NCI-H69 (cell line): Measurements from ENCODE around the gene MRPS23.

Source experiments
- DNase-seq: peaks from one replicate; lab custom pipeline; 2025; lab: John Stamatoyannopoulos, UW

MRPS23 gene

DNA sequence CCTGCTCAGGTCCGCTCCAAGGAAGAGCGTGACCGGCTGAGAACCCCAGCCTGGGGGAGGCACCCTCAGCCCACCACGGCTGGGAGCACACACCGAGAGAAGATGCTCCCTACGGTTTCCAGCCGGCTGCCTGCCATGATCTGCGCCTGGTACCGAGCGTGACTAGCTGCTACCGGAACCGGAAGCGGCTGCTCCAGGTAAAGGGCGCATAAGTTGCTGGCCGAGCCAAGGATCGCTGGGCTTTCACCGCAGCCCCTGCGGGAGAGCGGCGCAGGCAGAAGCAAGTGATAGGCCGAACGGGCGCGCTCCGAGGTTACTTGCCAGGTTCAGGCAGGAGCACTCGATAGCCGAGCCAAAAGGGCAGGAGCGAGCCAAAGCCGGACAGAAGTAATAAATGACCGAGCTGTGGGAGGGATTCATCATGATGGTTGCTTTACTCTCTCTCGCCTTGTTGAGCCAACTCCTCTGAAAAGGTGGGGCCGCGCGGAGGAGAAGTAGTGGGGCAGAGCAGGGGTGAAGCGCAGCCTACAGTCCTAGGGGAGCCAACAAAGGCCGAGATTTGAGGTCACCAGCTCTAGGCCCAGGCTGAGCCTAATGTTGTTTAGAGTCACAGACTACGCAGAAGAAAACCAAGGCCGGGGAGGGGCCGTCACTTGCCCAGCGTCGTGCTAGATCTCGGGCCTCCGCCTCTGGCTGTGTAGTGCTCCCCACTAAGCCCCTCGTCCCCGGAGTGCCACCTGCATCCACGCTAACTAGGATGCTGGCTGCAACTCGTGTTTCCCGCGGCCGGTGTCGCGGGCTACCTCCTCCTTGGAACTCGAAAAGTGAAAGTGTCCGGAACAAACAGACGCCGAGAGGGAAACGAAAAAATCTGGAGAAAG is at the start of gene MRPS23:
Gene MRPS23 (minus strand): TSS at position 171 of the 881 bp plus-strand sequence. CDS start 34 bp downstream, at position 137.
- DNase-seq: peak; percentile 100

DNA sequence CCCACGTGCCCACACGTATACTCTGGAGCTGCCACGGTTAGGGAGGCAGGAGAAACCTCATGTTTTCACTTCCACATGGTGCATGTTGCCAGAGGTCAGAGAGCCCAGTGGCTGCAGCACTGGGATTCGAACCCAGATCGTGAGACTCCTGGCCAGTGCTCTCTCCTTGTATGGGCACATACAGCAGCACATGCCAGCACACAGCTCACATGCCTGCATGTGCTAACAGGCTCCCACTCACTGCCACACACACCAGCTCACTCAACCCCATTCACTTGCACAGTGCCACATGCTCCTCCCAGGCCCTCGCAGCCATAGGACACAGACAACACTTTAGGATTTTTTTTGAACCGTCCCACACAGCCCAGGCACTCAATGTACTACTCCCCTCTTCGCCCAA is 49.5 kb upstream of the MRPS23 start:
- DNase-seq: no peak

DNA sequence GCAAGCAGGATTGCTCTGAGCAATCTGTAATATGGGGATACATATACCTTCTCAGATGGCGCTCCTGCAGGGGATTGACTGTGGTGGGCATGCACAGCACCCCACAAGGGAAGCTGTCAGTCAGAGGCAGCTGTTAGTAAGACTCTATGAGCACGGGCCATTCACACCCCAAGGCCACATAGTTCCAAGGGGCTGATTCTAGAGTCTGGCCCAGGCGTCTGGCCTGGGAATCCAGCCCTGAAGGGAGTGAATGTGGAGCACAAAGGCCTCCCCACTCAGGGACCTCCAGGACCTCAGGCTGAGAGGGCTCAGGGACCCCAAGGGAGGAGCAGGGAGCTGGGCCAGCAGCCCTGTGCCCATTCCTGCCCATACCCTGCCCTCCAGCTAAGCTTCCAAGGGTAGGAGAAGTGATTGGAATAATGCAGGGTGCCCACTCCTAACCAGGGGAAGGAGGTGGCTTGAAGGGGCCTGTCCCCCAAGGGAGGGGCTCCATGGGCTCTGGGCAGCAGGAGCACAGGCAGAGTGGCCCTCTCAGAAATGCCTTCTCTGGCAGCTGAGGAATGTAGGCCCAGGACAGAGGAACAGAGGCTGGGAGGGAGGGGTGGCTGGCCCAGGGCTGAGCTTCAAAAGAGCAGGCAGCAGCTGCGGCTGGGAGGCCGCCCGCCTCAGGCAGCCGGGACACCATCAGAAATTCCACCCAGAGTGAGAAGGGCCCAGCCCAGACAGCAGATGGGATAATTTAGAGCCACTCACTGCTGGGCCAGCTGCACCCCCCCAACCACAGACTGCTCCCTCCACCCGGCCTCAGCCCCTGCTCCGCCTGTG is 48.9 kb upstream of the MRPS23 start:
- peak; percentile 86 for DNase-seq

DNA sequence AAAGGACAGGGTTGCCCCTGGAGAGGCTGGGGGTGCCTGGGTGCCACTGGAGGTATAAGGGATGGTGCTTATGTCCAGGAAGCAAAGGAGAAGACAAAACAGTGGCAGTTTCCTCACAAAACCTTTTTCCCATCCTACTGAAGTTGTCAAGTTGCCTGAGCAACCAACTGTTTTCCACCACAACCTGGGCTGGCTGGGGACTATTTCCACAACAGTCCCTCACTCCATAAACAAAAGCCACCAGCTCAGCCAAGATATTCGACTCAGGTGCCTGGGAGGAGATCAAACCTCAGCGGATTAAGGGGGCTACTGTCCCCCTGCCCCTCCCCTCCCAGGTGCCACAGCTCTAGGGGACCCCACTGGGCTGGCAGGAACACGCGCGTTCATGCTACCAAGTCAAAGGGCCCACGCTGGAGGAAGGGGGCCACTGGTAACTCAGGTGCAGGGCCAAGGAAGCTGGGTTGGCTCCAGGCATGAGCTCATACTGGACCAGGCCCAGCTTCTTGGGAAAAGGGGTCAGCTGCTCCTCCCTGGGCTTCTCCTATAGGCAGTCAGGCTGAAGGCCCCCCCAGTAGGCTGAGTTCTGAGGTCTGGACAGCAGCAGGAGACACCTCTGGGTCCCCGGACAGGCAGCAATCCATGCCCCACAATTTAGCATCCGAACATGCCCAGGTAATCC is 45.7 kb upstream of the MRPS23 start:
- DNase-seq: no peak

DNA sequence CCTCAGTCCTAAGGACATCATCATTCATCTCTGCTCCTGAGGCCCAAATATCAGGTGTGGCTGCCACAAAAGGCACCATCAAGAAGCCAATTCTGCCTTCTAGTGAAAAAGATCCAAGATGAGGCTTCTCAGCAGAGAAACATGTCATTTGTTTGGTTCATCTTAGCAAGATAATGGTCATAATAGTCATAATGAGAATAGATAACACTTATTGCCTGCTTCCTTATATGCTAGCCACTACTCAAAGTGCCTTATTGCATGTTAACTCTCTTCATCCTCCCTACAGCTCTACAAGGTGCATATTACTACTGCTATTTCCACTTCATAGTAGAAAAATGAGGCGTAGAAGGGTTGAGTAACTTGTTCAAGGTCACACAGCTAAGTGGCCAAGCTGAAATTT is 45.0 kb upstream of the MRPS23 start:
- no peak for DNase-seq

DNA sequence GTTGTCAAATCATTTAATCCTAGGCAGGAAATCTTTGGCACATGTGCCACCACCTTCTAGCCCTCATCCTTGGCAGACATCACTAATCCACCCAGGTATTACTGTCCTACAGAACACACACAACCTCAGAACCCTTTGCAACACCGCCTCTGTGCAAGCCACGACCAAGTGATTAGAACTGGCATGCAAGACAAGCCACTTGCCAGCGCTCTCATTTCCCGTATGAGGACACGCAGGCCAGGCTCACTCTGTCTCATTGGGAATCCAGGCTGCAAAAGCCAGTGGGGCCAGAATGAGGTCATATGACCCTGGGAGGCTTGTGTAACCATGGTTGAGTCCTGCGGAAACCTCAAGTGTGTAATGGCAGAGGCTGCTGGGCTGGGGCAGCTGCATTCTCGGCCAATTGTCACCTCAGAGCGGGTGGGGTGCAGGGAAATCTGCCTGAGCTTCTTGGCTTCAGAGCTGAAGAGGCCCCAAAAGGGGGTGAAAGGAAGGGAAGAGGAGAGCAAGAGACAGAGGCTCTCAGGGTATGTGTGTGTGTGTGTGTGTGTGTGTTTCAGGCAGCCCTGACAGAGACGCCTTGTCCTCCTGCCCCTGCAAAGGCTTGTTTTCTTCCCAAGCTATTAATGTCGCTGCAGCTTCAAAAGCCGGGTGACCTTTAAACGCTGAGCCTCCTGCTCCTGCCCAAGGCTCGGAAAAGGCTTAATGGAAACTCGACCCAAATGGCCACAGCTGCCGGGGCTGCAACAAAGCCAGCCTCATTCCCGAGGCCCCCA is 43.2 kb upstream of the MRPS23 start:
- peak; percentile 82 for DNase-seq

DNA sequence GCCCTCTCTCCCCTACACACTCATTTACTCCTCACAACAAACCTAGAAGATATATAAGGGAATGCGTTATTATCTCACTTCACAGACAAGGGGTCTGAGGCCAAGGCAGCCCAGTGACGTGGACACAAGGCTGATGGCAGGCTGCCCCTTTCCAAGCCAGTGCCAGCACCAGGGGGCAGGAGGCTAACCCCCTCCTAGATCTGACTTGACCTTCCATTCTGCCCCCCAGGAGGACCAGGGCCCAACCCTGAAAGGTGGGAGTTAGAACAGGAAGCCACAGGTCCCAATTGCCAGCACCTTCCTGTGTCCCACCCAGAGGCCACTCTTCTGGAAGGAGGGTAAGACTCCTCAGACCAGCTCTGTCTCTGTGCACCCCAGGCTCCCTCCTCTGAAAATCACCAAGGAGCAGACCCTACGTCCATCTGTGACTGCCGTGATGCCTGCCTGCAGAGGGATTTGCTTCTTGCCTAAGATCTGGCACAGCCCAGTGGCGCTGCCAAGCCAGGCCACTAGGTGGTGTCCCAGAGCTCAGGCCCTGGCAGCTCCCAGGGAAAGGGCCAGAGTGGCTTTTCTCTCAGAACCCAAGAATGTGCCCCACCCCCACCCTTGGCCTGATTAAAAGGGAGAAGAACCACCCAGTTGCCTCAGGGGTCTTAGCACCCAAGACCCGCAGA is 42.4 kb upstream of the MRPS23 start:
- DNase-seq: peak; percentile 90

DNA sequence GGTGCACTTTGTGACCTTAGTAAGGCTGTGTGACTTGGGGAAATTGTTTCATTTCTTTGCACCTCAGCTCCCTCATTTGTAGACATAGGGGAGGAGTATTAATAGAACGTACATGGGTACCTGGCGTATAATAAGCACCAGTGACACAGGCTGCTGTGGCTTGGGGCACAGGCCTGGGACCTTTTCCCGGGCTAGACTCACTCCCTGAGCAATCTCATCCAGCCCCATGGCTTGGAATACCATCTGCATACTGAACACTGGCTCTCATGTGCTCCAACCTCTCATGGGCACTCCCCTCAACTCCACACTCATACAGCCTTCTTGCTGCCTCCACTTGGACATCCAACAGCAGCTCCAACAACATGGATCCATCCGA is 41.0 kb upstream of the MRPS23 start:
- DNase-seq: no peak

DNA sequence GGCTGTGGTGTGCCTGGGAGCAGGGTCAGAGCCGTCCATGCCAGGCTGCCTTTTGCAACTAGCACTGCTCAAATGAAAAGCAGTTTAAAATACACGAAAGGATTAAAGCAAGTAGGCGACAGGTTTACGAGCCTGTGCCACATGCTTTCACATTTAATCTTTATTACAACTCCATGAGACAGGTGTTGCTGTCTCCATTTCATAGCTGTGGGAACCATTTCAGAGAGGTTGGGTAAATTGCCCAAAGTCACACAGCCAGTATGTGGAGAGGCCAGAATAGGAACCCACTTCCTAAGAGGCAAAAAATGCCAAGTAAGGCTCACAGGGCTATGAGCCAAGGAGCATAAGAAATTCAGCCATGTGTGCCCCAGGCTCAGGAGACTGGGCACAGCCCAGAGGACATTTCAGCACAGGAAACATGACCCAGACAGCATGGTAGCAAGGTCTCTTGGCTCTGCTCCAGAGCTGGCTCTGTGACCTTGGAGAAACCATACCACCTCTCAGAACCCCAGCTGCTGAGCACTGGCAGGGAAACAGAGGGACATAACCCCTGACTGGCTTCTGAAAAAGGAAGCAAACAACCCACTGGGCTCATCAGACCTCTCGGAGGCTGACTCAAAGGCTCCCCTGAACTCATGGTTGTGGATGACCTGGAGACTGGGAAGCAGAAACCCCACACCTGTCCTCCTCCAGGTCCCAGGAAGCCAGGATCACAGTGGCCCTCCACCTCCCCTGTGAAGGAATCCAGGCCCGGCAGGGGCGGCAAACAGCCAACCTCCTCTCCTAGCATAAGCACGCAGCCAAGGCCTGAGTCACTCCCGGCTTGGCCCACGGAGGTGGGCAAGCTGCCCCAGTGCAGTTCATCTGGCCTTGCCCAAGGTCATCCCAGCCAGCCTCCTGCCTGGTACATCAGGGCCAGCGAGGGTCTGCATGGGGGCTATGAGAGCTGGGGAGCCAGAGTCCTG is 40.3 kb upstream of the MRPS23 start:
- peak; percentile 80 for DNase-seq

DNA sequence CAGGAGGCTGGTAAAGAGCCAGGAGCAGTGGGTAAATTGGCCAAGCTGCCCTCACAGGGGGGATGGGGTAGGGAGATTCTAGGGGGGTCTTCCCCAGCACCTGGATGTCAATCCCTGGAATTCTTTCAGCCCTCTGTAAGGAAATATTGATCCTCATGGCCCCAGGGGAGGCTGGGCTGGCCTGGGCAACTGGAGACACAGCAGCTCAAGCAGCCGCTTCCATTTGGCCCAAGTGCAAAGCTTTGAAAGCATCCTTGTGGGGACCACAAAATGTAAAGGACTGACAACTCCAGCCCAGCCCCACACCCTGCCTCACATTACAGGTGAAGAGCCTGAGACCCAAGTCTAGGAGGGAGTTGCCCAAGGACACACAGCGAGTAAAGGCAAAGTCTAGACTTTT is 39.4 kb upstream of the MRPS23 start:
- DNase-seq: no peak

DNA sequence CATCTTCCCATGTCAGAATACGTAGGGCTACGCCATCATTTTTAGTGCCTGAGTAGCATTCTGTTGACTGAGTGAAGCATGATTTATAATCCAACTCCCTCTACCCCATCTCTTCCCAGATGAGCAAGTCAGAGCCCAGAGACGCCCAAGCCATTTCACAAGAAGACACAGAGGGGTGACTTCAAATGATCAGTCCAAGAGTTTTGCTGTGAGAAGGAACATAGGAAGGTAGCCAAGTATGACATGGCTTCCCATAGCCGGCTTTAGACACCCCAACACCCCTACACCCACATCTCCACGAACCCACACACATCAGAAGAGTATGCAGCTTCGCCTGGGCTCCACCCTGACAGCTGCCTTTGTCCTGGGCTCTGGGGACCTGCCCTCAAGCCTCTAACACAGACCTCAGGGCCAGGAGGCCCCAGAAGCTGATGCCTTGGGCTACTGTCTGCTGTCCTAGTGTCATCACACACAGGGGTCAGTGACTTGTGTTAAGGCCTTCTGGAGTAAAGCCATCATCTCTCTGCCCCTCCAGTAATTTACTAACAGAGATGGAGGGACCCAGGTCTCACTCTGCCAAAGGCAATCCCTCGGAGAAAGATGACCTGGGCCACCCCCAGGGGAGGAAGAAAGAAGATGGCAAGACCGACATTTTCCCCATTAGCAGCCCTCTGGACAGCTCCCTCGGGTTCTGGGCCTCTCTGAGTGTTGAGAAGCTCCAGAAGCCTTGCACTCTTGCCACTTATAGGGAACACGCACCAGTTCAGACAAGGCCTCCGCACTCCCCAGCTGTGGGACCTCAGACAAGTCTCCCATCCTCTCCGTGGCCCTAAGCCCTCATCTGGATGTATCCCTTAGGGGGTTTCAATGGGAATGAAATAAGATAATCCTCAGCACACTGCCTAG is 38.7 kb upstream of the MRPS23 start:
- DNase-seq: no peak

DNA sequence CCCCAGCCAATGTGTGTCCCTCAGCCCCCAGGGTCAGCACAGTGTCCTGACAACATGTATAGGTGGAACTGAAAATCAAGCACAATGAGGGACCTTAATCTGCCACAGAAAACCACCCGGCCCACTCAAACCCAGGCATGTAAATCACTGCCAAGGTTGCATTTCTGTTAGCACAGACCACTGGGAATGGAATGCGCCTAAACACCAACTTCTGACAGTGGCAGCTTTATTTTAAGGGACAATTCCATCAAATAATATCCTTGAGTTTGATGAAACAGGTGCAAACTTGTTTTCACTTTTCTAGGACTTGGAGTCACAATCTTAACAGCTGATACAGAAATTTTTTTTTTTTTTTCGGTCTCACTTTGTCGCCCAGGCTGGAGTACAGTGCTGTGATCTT is 37.3 kb upstream of the MRPS23 start:
- no peak for DNase-seq

DNA sequence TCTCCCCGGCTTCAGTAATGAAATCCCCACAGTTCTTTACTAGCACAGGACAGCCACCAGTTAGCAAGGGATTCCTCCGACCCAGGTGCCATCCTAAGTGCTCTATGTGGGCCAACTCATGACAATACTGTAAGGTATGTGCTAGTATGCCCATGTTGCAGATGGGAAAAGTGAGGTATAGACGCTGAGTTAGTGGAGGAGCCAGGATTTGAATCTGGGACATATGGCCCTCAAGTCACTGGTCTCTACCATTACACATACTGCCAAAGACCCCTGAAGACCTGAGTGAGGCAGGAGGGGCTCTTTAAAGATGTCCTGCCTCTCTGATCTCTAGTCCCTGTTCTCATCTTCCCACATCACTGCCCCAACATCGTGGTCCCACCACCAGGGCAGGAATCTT is 36.2 kb upstream of the MRPS23 start:
- no peak for DNase-seq

DNA sequence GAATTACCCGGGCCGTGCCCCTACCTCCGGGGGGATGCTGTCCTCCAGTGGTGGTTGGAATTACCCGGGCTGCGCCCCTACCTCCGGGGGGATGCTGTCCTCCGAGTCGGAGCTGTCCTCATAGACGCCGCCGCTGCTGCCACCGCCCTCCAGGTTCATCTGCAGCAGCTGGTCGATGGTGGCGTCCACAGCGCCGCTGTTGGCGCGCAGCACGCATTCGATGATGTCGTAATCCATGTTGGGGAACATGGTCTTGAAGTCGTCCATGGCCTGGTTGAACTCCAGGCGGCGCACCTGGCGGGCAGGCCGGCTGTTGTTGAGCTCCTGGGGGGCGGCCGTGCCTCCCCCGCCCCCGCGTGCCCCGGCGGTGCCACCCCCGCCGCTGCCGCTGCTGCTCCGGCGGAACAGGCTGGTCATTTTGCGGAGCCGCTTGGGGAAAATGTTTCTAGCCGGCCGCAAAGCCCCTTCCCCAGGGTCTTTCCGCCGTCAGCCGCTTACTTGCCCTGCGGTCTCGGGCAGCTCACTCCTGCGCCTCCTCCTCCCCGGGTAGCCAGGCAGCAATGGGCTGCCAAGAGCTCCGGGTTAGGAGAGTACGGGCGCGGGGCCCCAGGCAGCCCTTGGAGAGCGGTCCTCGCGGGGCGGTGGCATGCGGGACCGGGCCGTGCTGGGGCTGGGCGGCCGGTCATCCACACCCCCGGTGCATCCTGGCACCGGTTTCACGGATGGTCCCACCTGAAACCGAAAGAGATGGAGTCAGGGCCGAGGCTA is 35.5 kb upstream of the MRPS23 start:
- DNase-seq: no peak

DNA sequence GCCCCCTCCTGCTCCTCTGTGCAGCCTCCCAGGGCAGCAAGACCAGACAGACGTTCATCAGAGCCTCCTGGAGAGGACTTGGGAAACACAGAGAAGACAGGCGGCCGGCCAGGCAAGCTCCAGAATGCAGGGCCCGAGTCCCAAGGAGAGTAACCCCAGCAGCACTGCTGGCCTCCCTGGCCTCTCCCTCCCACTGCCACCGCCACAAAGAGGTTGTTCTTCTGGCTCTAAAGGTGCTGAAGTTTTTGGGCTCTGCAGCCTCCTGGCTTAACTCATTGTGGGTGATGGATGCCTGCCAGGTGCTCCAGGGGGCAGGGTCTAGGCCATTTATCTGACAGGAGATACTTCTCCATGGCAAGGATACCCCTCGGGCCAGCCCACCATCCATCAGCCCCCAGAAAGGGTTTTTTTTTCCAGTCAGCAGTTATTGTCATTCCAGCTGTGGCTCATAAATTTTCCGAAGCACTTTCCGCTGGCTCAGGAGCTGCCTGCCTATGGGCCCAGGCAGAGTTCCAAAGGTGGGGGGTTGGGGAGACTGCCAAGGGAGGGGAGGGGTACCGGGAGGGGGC is 32.0 kb upstream of the MRPS23 start:
- DNase-seq: peak; percentile 76

DNA sequence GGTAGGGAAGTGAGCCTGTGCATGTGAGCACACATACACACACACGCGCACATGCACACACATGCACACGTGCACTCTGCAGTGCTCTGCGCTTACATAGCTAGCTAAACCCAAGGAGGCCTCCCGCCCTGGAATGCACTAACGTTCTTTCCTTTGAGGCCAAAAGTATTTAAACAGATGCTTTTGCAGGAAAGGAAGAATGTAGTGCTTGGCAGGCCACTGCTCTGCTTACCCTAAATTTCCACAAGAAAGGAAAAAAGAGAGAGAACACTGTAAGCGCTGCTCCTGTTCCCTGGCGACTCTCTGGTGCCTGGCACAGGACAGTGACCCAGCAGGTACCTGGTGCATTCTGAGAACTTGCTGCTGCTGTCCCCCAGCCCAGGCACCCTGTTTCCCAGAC is 31.3 kb upstream of the MRPS23 start:
- no peak for DNase-seq

DNA sequence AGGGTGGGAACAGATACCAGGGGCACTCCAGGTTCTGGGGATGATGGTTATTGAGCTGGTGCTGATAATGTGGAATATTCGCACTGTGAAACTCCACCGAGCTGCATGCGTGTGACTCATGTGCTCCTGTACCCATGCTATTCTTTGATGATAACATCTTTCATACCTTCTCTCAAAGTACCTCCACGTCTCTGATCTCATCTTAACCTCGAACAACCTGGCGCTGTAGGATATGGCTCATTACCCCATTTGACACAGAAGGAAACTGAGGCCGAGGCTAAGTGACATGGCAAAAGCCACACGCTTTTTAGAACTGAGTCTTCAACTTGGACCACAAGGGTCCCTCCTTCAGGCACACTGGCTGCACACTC is 30.2 kb upstream of the MRPS23 start:
- DNase-seq: no peak
